Activated T-helper 2 cell treated with anti-CD3 and anti-CD28 coated beads, Interferon-gamma antibody, Interleukin-2, Interleukin-4, amounts not matched to agents 10 μg/mL and 5 μg/mL and 100 μg/mL, durations not matched to agents 14 hours and 24 hours and 36 hours (primary cell): ENCODE data around the gene CAPN7. TPM values are rescaled to one million over a fixed set of nuclear protein-coding genes. Genes with fewer than 3 reads are reported as not detected.
"Not testable (repeated sequence)": the region's sequence is repeated elsewhere in the genome, so short reads cannot be mapped to it uniquely, and the experiment has no call there.

Experiments used
- DNase-seq: peaks from one replicate; pipeline ENCODE4 v3.0.0; 2021; ENCODE audit warnings: low spot score
- H3K27ac Mint-ChIP-seq: one replicate; pipeline ENCODE4 v1.8.0; 2021; ENCODE audit warnings: mixed read lengths
- H3K27me3 Mint-ChIP-seq: one replicate; pipeline ENCODE4 v1.8.0; 2021; ENCODE audit warnings: low read depth, mixed read lengths
- H3K36me3 Mint-ChIP-seq: one replicate; pipeline ENCODE4 v1.8.0; 2021; ENCODE audit warnings: low read depth, mixed read lengths
- H3K4me1 Mint-ChIP-seq: one replicate; pipeline ENCODE4 v1.8.0; 2021; ENCODE audit warnings: low read depth, mixed read lengths
- H3K4me3 Mint-ChIP-seq: one replicate; pipeline ENCODE4 v1.8.0; 2021; ENCODE audit warnings: low read depth, mild to moderate bottlenecking, moderate library complexity, mixed read lengths
- H3K9me3 Mint-ChIP-seq: one replicate; pipeline ENCODE4 v1.8.0; 2021; ENCODE audit warnings: mixed read lengths
- intact Hi-C: fragments of 100-400 bp; cut with micrococcal nuclease; formaldehyde crosslinking; loops from one replicate; pipeline ENCODE4 v1.15.1; 2023
- total RNA-seq: library from RNA; stranded (reverse); gene quantifications from 2 replicates; pipeline ENCODE4 v1.2.3, GENCODE V29; 2022

The CAPN7 gene
- total RNA-seq: 31.8 and 33.4 TPM in 2 replicates

- Mint-ChIP-seq H3K4me1 (peaks cover 31% of the 10 kb centered on the region), H3K27me3 (no peaks in the 10 kb centered on the region), H3K27ac (peak within 1 kb of the TSS; percentile 92), H3K9me3 (no peaks in the 10 kb centered on the region), H3K36me3 (peaks cover 21% of the 10 kb centered on the region), H3K4me3 (peak within 1 kb of the TSS; percentile 96)
- intact Hi-C loops: loop anchor here (1.0 to 10.0 kb wide), 9 partner anchors 41 to 1039 kb away; partner anchors contain the start of genes CCDC174, MRPS25, NR2C2 and RBSN
- peak; percentile 93 for DNase-seq
These were observed at the start of gene CAPN7 for GRCh38 chr3:15205934-15206661. TSS of gene CAPN7 (plus strand) at chr3:15206246. CDS start at chr3:15206496, 250 bp downstream.

GRCh38 chr3:15157441-15157840 lies 48.6 kb upstream of the CAPN7 start:
- Mint-ChIP-seq H3K4me1 (peaks cover 6% of the 10 kb centered on the region), H3K9me3 (peaks cover 5% of the 10 kb centered on the region), H3K36me3 (no peaks in the 10 kb centered on the region), H3K27me3 (peaks cover 38% of the 10 kb centered on the region), H3K27ac (no peak overlapping the region), H3K4me3 (no peak overlapping the region)
- DNase-seq: no peak
- intact Hi-C loops: no loop called here

- H3K27me3 Mint-ChIP-seq: peaks cover 28% of the 10 kb centered on the region
- intact Hi-C loops: no loop called here
- no peak for DNase-seq
- no peak overlapping the region for H3K27ac Mint-ChIP-seq
- H3K9me3 Mint-ChIP-seq: peaks cover 5% of the 10 kb centered on the region
- peaks cover 5% of the 10 kb centered on the region for H3K4me1 Mint-ChIP-seq
- no peak overlapping the region for H3K4me3 Mint-ChIP-seq
- no peaks in the 10 kb centered on the region for H3K36me3 Mint-ChIP-seq
These were observed 46.4 kb upstream of the CAPN7 start for GRCh38 chr3:15159501-15160136.

GRCh38 chr3:15160662-15161061 lies 45.4 kb upstream of the CAPN7 start:
- Mint-ChIP-seq H3K27me3 (peaks cover 18% of the 10 kb centered on the region), H3K4me1 (peaks cover 5% of the 10 kb centered on the region), H3K9me3 (peaks cover 5% of the 10 kb centered on the region), H3K4me3 (no peak overlapping the region), H3K27ac (no peak overlapping the region), H3K36me3 (no peaks in the 10 kb centered on the region)
- no peak for DNase-seq
- intact Hi-C loops: no loop called here

GRCh38 chr3:15161133-15161532 lies 44.9 kb upstream of the CAPN7 start:
- Mint-ChIP-seq H3K27ac (no peak overlapping the region), H3K4me1 (peaks cover 5% of the 10 kb centered on the region), H3K27me3 (peaks cover 16% of the 10 kb centered on the region), H3K36me3 (no peaks in the 10 kb centered on the region), H3K9me3 (peaks cover 5% of the 10 kb centered on the region), H3K4me3 (no peak overlapping the region)
- DNase-seq: no peak
- intact Hi-C loops: no loop called here

GRCh38 chr3:15163656-15164055 lies 42.4 kb upstream of the CAPN7 start:
- H3K27me3 Mint-ChIP-seq, H3K4me3 Mint-ChIP-seq, H3K36me3 Mint-ChIP-seq, H3K4me1 Mint-ChIP-seq, DNase-seq, intact Hi-C loops, H3K27ac Mint-ChIP-seq, H3K9me3 Mint-ChIP-seq: not testable (repeated sequence)

GRCh38 chr3:15164340-15164739 lies 41.7 kb upstream of the CAPN7 start:
- H3K9me3 Mint-ChIP-seq: no peaks in the 10 kb centered on the region
- H3K4me1 Mint-ChIP-seq: peaks cover 7% of the 10 kb centered on the region
- H3K27ac Mint-ChIP-seq: no peak overlapping the region
- H3K4me3 Mint-ChIP-seq: no peak overlapping the region
- intact Hi-C loops: no loop called here
- no peak for DNase-seq
- no peaks in the 10 kb centered on the region for H3K36me3 Mint-ChIP-seq
- H3K27me3 Mint-ChIP-seq: peaks cover 6% of the 10 kb centered on the region

GRCh38 chr3:15165061-15165460 lies 41.0 kb upstream of the CAPN7 start:
- Mint-ChIP-seq H3K4me3 (no peak overlapping the region), H3K36me3 (no peaks in the 10 kb centered on the region), H3K4me1 (peaks cover 2% of the 10 kb centered on the region), H3K27me3 (peaks cover 7% of the 10 kb centered on the region), H3K9me3 (no peaks in the 10 kb centered on the region), H3K27ac (no peak overlapping the region)
- DNase-seq: no peak
- intact Hi-C loops: no loop called here

- DNase-seq, H3K27ac Mint-ChIP-seq, H3K4me3 Mint-ChIP-seq, H3K36me3 Mint-ChIP-seq, H3K9me3 Mint-ChIP-seq, H3K27me3 Mint-ChIP-seq, intact Hi-C loops, H3K4me1 Mint-ChIP-seq: not testable (repeated sequence)
These were observed 39.7 kb upstream of the CAPN7 start for GRCh38 chr3:15166391-15166790.

- Mint-ChIP-seq H3K9me3 (no peaks in the 10 kb centered on the region), H3K4me3 (no peak overlapping the region), H3K4me1 (peaks cover 7% of the 10 kb centered on the region), H3K36me3 (no peaks in the 10 kb centered on the region), H3K27ac (no peak overlapping the region), H3K27me3 (peaks cover 44% of the 10 kb centered on the region)
- DNase-seq: no peak
- intact Hi-C loops: no loop called here
These were observed 35.0 kb upstream of the CAPN7 start for GRCh38 chr3:15171096-15171495.

GRCh38 chr3:15172806-15173205 lies 33.2 kb upstream of the CAPN7 start:
- no peaks in the 10 kb centered on the region for H3K36me3 Mint-ChIP-seq
- peaks cover 50% of the 10 kb centered on the region for H3K27me3 Mint-ChIP-seq
- H3K4me1 Mint-ChIP-seq: peaks cover 7% of the 10 kb centered on the region
- no peaks in the 10 kb centered on the region for H3K9me3 Mint-ChIP-seq
- no peak overlapping the region for H3K4me3 Mint-ChIP-seq
- no peak for DNase-seq
- H3K27ac Mint-ChIP-seq: no peak overlapping the region
- intact Hi-C loops: no loop called here

- no peaks in the 10 kb centered on the region for H3K36me3 Mint-ChIP-seq
- peaks cover 9% of the 10 kb centered on the region for H3K4me1 Mint-ChIP-seq
- no peak for DNase-seq
- H3K9me3 Mint-ChIP-seq: no peaks in the 10 kb centered on the region
- H3K27me3 Mint-ChIP-seq: peaks cover 54% of the 10 kb centered on the region
- no peak overlapping the region for H3K4me3 Mint-ChIP-seq
- intact Hi-C loops: no loop called here
- H3K27ac Mint-ChIP-seq: no peak overlapping the region
These were observed 31.1 kb upstream of the CAPN7 start for GRCh38 chr3:15174953-15175352.

GRCh38 chr3:15175605-15176004 lies 30.4 kb upstream of the CAPN7 start:
- no peak for DNase-seq
- Mint-ChIP-seq H3K36me3 (no peaks in the 10 kb centered on the region), H3K4me3 (no peak overlapping the region), H3K27ac (no peak overlapping the region), H3K9me3 (no peaks in the 10 kb centered on the region), H3K27me3 (peaks cover 58% of the 10 kb centered on the region), H3K4me1 (peaks cover 14% of the 10 kb centered on the region)
- intact Hi-C loops: no loop called here
